SK-N-SH (cell line): ENCODE measurements around the gene CALU. TPM values are rescaled to one million over a fixed set of nuclear protein-coding genes. Genes with fewer than 3 reads are reported as not detected.

ENCODE experiments used
- CTCF ChIA-PET: fragments of 300-600, 350-600 bp; formaldehyde crosslinking; extraction: SDS; loops from one replicate; lab custom pipeline; 2021; lab: Yijun Ruan, JAX
- POLR2A ChIA-PET: fragments of 350-600 bp; sonication (Branson Sonifier 250); formaldehyde crosslinking; extraction: SDS; loops from one replicate; lab custom pipeline; 2020; ENCODE audit warnings: antibody characterized with exemption, inconsistent platforms; lab: Yijun Ruan, JAX
- DNase-seq: peaks from one replicate; pipeline ENCODE4 v3.0.0; 2012
- H2AFZ ChIP-seq: fragments of 200-600 bp; sonication (generic); 2 replicates; pipeline ENCODE4 v1.8.1; 2016; ENCODE audit warnings: antibody characterized with exemption, mild to moderate bottlenecking, low read depth
- H3F3A ChIP-seq: fragments of 200-600 bp; sonication (generic); replicated peaks from 2 replicates; pipeline ENCODE3; 2016; ENCODE audit warnings: antibody characterized with exemption, mild to moderate bottlenecking; ENCODE audit not compliant: insufficient read depth
- H3K27ac ChIP-seq, 2 experiments: fragments of 200-500 bp in 1 of 2; fragments of 200-600 bp in 1 of 2; sonication (Bioruptor generic) in 1 of 2; sonication (generic), shearing (Covaris generic) in 1 of 2; 2 replicates each; pipeline versions ENCODE4 v1.5.1 to v1.6.1; 2014 to 2016; ENCODE audit warnings: low read depth in 2 of 2, inconsistent platforms in 1 of 2, low read length in 1 of 2, mild to moderate bottlenecking in 1 of 2, mixed read lengths in 1 of 2
- H3K27me3 ChIP-seq: fragments of 200-600 bp; sonication (generic), shearing (Covaris generic); 2 replicates; pipeline ENCODE4 v1.6.1; 2016; ENCODE audit warnings: mixed run types; ENCODE audit not compliant: insufficient read depth
- H3K36me3 ChIP-seq, 2 experiments: fragments of 200-500 bp in 1 of 2; fragments of 200-600 bp in 1 of 2; sonication (Bioruptor generic) in 1 of 2; sonication (generic) in 1 of 2; replicated peaks in 1 of 2; 2 replicates each; pipeline versions ENCODE3 to v1.5.1; 2014 to 2016; ENCODE audit warnings: low read length in 1 of 2, mild to moderate bottlenecking in 1 of 2; ENCODE audit not compliant: insufficient read depth in 2 of 2, control insufficient read depth in 1 of 2
- H3K4me1 ChIP-seq, 2 experiments: fragments of 200-500 bp in 1 of 2; fragments of 200-600 bp in 1 of 2; sonication (Bioruptor generic) in 1 of 2; sonication (generic), shearing (Covaris generic) in 1 of 2; 2 replicates each; pipeline versions ENCODE4 v1.5.1 to v1.6.1; 2014 to 2016; ENCODE audit warnings: low read depth in 1 of 2, low read length in 1 of 2, mixed run types in 1 of 2; ENCODE audit not compliant: insufficient read depth in 2 of 2, control insufficient read depth in 1 of 2
- H3K4me2 ChIP-seq: fragments of 200-600 bp; sonication (generic), shearing (Covaris generic); 2 replicates; pipeline ENCODE4 v1.6.1; 2017; ENCODE audit warnings: mixed run types
- H3K4me3 ChIP-seq, 2 experiments: fragments of 200-500 bp in 1 of 2; fragments of 200-600 bp in 1 of 2; sonication (Bioruptor generic) in 1 of 2; sonication (generic), shearing (Covaris generic) in 1 of 2; 2 replicates each; pipeline versions ENCODE4 v1.5.1 to v1.8.1; 2014 to 2016; ENCODE audit warnings: low read depth in 2 of 2, inconsistent platforms in 1 of 2, low read length in 1 of 2, mild to moderate bottlenecking in 1 of 2, mixed read lengths in 1 of 2, moderate library complexity in 1 of 2
- H3K79me2 ChIP-seq: fragments of 200-600 bp; sonication (generic); 2 replicates; pipeline ENCODE4 v1.8.1; 2017; ENCODE audit warnings: mild to moderate bottlenecking; ENCODE audit not compliant: insufficient read depth
- H3K9ac ChIP-seq: fragments of 200-600 bp; sonication (generic); 2 replicates; pipeline ENCODE4 v1.6.1; 2017; ENCODE audit warnings: mixed run types
- H3K9me2 ChIP-seq: fragments of 200-600 bp; sonication (generic); 2 replicates; pipeline ENCODE4 v1.6.1; 2017; ENCODE audit warnings: mixed run types
- H3K9me3 ChIP-seq: fragments of 200-600 bp; sonication (generic); 2 replicates; pipeline ENCODE4 v1.6.1; 2017; ENCODE audit warnings: mixed run types, mild to moderate bottlenecking, moderate library complexity
- H4K20me1 ChIP-seq: fragments of 200-600 bp; sonication (generic); 2 replicates; pipeline ENCODE4 v1.6.1; 2017; ENCODE audit warnings: mild to moderate bottlenecking, mixed run types; ENCODE audit not compliant: insufficient read depth
- CTCF ChIP-seq: fragments of 200-600 bp; sonication (generic); IDR thresholded peaks from 2 replicates; pipeline ENCODE4 v1.6.1; 2017; ENCODE audit warnings: antibody characterized with exemption, mild to moderate bottlenecking, moderate library complexity
- ELF1 ChIP-seq: IDR thresholded peaks from 2 replicates; pipeline ENCODE4 v1.4.0; 2012
- GABPA ChIP-seq: IDR thresholded peaks from 2 replicates; pipeline ENCODE4 v1.4.0; 2012; ENCODE audit warnings: low read depth, mild to moderate bottlenecking
- GATA2 ChIP-seq: sonication (generic); formaldehyde crosslinking; IDR thresholded peaks from 2 replicates; pipeline ENCODE4 v1.5.0; 2020; ENCODE audit warnings: mild to moderate bottlenecking, missing genetic modification reagents
- IRF3 ChIP-seq: fragments of 150-350 bp; IDR thresholded peaks from 2 replicates; pipeline ENCODE4 v1.6.1; 2016; ENCODE audit warnings: mild to moderate bottlenecking, low read depth, low read length
- MEF2A ChIP-seq: IDR thresholded peaks from 2 replicates; pipeline ENCODE4 v1.4.0; 2012; ENCODE audit warnings: low read depth, borderline replicate concordance
- NRF1 ChIP-seq: IDR thresholded peaks from 2 replicates; pipeline ENCODE4 v1.6.1; 2012; ENCODE audit warnings: low read depth, mild to moderate bottlenecking, low read length
- PBX3 ChIP-seq: IDR thresholded peaks from 2 replicates; pipeline ENCODE4; 2012
- POLR2AphosphoS5 ChIP-seq: IDR thresholded peaks from 2 replicates; pipeline ENCODE4 v1.6.1; 2012; ENCODE audit warnings: low read depth, low read length
- RCOR1 ChIP-seq: fragments of 150-350 bp; IDR thresholded peaks from 2 replicates; pipeline ENCODE4 v1.6.1; 2017; ENCODE audit warnings: antibody characterized with exemption, low read length
- RFX5 ChIP-seq: IDR thresholded peaks from 2 replicates; pipeline ENCODE4 v1.6.1; 2012; ENCODE audit warnings: mild to moderate bottlenecking, improper control_type of control experiment, low read length
- RXRA ChIP-seq: IDR thresholded peaks from 2 replicates; pipeline ENCODE4 v1.4.0; 2012; ENCODE audit warnings: low read depth, mild to moderate bottlenecking, borderline replicate concordance
- SIN3A ChIP-seq: IDR thresholded peaks from 2 replicates; pipeline ENCODE4 v1.6.1; 2012; ENCODE audit warnings: low read depth, mild to moderate bottlenecking, low read length, moderate library complexity, borderline replicate concordance
- SMC3 ChIP-seq: IDR thresholded peaks from 2 replicates; pipeline ENCODE4 v1.6.1; 2012; ENCODE audit warnings: low read depth, low read length, improper control_type of control experiment
- TCF12 ChIP-seq: IDR thresholded peaks from 2 replicates; pipeline ENCODE4 v1.4.0; 2012
- TEAD4 ChIP-seq: IDR thresholded peaks from 2 replicates; pipeline ENCODE4 v1.4.0; 2012; ENCODE audit warnings: mild to moderate bottlenecking, borderline replicate concordance; ENCODE audit not compliant: insufficient read depth
- YY1 ChIP-seq: IDR thresholded peaks from 2 replicates; pipeline ENCODE4 v1.4.0; 2012; ENCODE audit warnings: low read depth, mild to moderate bottlenecking
- ZBTB33 ChIP-seq: IDR thresholded peaks from 2 replicates; pipeline ENCODE4 v1.4.0; 2012; ENCODE audit warnings: low read depth, borderline replicate concordance
- WGBS: methylation state at CpG from one replicate; pipeline ENCODE4 v1.1.6; 2017; ENCODE audit warnings: low lambda C conversion rate; 5-methylcytosine and 5-hydroxymethylcytosine counted together
- polyA plus RNA-seq, 3 experiments: library from polyadenylated mRNA; depleted of rRNA; stranded (reverse); fragments of >200 nt; gene quantifications; 2 replicates each; pipeline ENCODE4 v1.2.3, GENCODE V29; 2012

Gene CALU
- polyA plus RNA-seq, 1 of the 3 experiments (the other 2 are of a cell fraction) = 195 TPM

GRCh38 chr7:128807191-128807590, 68.0 kb downstream of the CALU start:
- no peak for DNase-seq
- Histone ChIP-seq H3K9ac (no peak overlapping the region), H3K27me3 (no peaks in the 10 kb centered on the region), H3K4me1 (peaks cover 7 to 13% of the 10 kb centered on the region in 2 experiments; a peak in 2 of 4 replicates), H3K9me3 (no peaks in the 10 kb centered on the region), H3K9me2 (no peaks in the 10 kb centered on the region), H3F3A (no peaks in the 10 kb centered on the region), H3K4me2 (no peak overlapping the region), H3K4me3 (no peak overlapping the region), H4K20me1 (no peaks in the 10 kb centered on the region), H3K36me3 (peaks cover 32 to 54% of the 10 kb centered on the region in 2 experiments), H3K27ac (no peak overlapping the region), H2AFZ (no peak overlapping the region), H3K79me2 (no peaks in the 10 kb centered on the region)
- 98% methylated on average over 8 of the region's 8 CpGs for WGBS
- TF ChIP-seq GABPA (no peak), GATA2 (CRISPR knock-in tag) (no peak), TCF12 (no peak), ELF1 (no peak), RFX5 (no peak), ZBTB33 (no peak), CTCF (no peak), PBX3 (no peak), MEF2A (no peak), YY1 (no peak)
- POLR2A ChIA-PET = interaction anchor here (1.0 kb wide), 1 partner anchor 10 kb away, joined by 3 read pairs; no protein-coding TSS in a partner anchor
- CTCF ChIA-PET = interaction anchor here (0.9 to 1.4 kb wide), 4 partner anchors 23 to 73 kb away, joined by 3 to 4 read pairs (median 3); partner anchors contain the start of gene ATP6V1F

DNA sequence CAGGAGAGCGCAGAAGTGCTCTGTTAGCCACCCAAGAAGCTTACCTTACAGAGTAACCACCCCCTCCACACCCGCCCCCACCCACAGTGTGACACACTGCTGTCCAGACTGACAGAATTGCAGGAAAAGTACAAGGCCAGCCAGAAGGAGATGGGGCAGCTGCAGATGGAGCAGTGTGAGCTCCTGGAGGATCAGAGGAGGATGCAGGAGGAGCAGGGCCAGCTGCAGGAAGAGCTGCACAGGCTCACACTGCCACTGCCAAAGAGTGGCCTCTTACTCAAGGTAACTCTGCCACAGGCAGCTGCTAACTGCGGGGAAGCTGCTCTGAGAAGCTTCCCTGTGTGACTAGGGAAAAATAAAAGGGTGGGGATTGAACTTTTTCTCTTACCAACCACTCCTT, 70.2 kb downstream of the CALU start:
- Histone ChIP-seq H3K36me3 (peaks cover 18 to 49% of the 10 kb centered on the region in 2 experiments), H4K20me1 (no peaks in the 10 kb centered on the region), H2AFZ (no peak overlapping the region), H3K79me2 (no peaks in the 10 kb centered on the region), H3K4me2 (no peak overlapping the region), H3K9ac (no peak overlapping the region), H3K27me3 (no peaks in the 10 kb centered on the region), H3K9me3 (no peaks in the 10 kb centered on the region), H3K4me1 (peaks cover 7 to 13% of the 10 kb centered on the region in 2 experiments; a peak in 2 of 4 replicates), H3F3A (no peaks in the 10 kb centered on the region), H3K4me3 (no peak overlapping the region), H3K9me2 (no peaks in the 10 kb centered on the region), H3K27ac (no peak overlapping the region)
- no peak for DNase-seq
- WGBS = 89% methylated on average over 2 of the region's 3 CpGs
- ChIA-PET POLR2A (interaction anchor here (1.3 to 1.6 kb wide), 2 partner anchors 18 to 19 kb away, joined by 4 to 6 read pairs; no protein-coding TSS in a partner anchor), CTCF (interaction anchor here (0.6 to 1.1 kb wide), 2 partner anchors 19 to 74 kb away, joined by 3 read pairs; no protein-coding TSS in a partner anchor)
- TF ChIP-seq RCOR1 = no peak
- TF ChIP-seq IRF3 = no peak
- no peak for TF ChIP-seq RXRA
- no peak for TF ChIP-seq YY1
- no peak for TF ChIP-seq PBX3
- TF ChIP-seq SMC3 = no peak
- TF ChIP-seq POLR2AphosphoS5 = no peak
- TF ChIP-seq SIN3A = no peak
- TF ChIP-seq NRF1 = no peak
- TF ChIP-seq GATA2 (CRISPR knock-in tag) = no peak
- TF ChIP-seq TCF12 = no peak
- TF ChIP-seq TEAD4 = no peak
- TF ChIP-seq MEF2A = no peak
